ENCODE results near the gene TMEM39A.

The TMEM39A gene

DNA sequence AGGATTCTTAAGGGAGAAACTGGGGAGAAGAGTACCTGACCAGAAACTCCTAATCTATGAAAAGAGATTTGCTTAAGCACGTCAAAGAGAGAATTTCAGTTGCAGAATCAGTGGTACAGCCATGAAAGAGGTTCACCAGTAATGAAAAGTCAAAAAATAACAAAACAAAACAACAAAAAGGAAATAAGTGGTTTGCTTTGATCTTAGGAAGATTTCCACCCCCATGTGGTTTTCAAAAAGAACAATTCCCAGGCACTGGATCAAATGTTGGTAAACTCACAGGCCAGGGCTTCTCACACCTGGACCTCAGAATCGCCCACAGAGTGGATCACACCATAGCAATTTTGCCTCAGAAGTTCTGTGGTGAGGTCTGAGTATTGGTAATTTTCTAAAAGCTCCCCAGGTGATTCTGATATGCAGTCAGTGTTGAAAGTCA lies 67.5 kb downstream of the TMEM39A start:
- no peak for DNase-seq

- DNase-seq = no peak
These were observed 74.8 kb downstream of the TMEM39A start for GRCh38 chr3:119388577-119388976.

- no peak for DNase-seq
These were observed 81.3 kb downstream of the TMEM39A start for GRCh38 chr3:119382134-119382533.

GRCh38 chr3:119380697-119381096 lies 82.7 kb downstream of the TMEM39A start:
- no peak for DNase-seq
